ENCODE measurements around the gene SYMPK. TPM values are rescaled to one million over a fixed set of nuclear protein-coding genes. Genes with fewer than 3 reads are reported as not detected.
"Not testable (repeated sequence)": the region's sequence is repeated elsewhere in the genome, so short reads cannot be mapped to it uniquely, and the experiment has no call there.

The SYMPK gene
- total RNA-seq, 1 donor from 2014 or later: 114 TPM

GRCh38 chr19:45804959-45805230 is 58.1 kb downstream of the SYMPK start:
- H3K27ac Mint-ChIP-seq: no peak overlapping the region
- H3K9me3 Mint-ChIP-seq (ENCODE audit: low read depth): no peaks in the 10 kb centered on the region

GRCh38 chr19:45804140-45804958 is 58.6 kb downstream of the SYMPK start:
- H3K4me1 Mint-ChIP-seq (ENCODE audit: low read depth): no peaks in the 10 kb centered on the region
- H3K27me3 Mint-ChIP-seq: peaks cover 8% of the 10 kb centered on the region
- no peak overlapping the region for H3K27ac Mint-ChIP-seq
- DNase-seq (ENCODE audit: low spot score, unreplicated experiment): no peak
- TF ChIP-seq CTCF (IDR thresholded peaks at IDR 0.05; ENCODE audit: unreplicated experiment): no peak
- H3K4me3 Mint-ChIP-seq (ENCODE audit: low read depth): no peak overlapping the region
- H3K9me3 Mint-ChIP-seq (ENCODE audit: low read depth): no peaks in the 10 kb centered on the region
- H3K36me3 Mint-ChIP-seq (ENCODE audit: insufficient read depth): no peaks in the 10 kb centered on the region

More at GRCh38 chr19:45804959-45805230, 58.1 kb downstream of the SYMPK start:
- H3K4me3 Mint-ChIP-seq (ENCODE audit: low read depth): no peak overlapping the region
- no peak for DNase-seq (ENCODE audit: low spot score, unreplicated experiment)
- TF ChIP-seq CTCF (IDR thresholded peaks at IDR 0.05; ENCODE audit: unreplicated experiment): no peak
- H3K4me1 Mint-ChIP-seq (ENCODE audit: low read depth): no peaks in the 10 kb centered on the region
- H3K36me3 Mint-ChIP-seq (ENCODE audit: insufficient read depth): no peaks in the 10 kb centered on the region
- H3K27me3 Mint-ChIP-seq: peaks cover 8% of the 10 kb centered on the region

- no peaks in the 10 kb centered on the region for H3K9me3 Mint-ChIP-seq (ENCODE audit: low read depth)
- peaks cover 4% of the 10 kb centered on the region for H3K4me1 Mint-ChIP-seq (ENCODE audit: low read depth)
- no peak overlapping the region for H3K27ac Mint-ChIP-seq
- no peak overlapping the region for H3K4me3 Mint-ChIP-seq (ENCODE audit: low read depth)
- no peak for TF ChIP-seq CTCF (IDR thresholded peaks at IDR 0.05; ENCODE audit: unreplicated experiment)
- no peaks in the 10 kb centered on the region for H3K36me3 Mint-ChIP-seq (ENCODE audit: insufficient read depth)
- H3K27me3 Mint-ChIP-seq: peaks cover 11% of the 10 kb centered on the region
- DNase-seq (ENCODE audit: low spot score, unreplicated experiment): no peak
Observed at GRCh38 chr19:45801603-45802175, 61.3 kb downstream of the SYMPK start.

- no peak for DNase-seq (ENCODE audit: low spot score, unreplicated experiment)
- Mint-ChIP-seq H3K4me3 (ENCODE audit: low read depth) (no peak overlapping the region), H3K27me3 (peaks cover 7% of the 10 kb centered on the region), H3K36me3 (ENCODE audit: insufficient read depth) (no peaks in the 10 kb centered on the region), H3K9me3 (ENCODE audit: low read depth) (no peaks in the 10 kb centered on the region), H3K27ac (no peak overlapping the region), H3K4me1 (ENCODE audit: low read depth) (peaks cover 4% of the 10 kb centered on the region)
- no peak for TF ChIP-seq CTCF (IDR thresholded peaks at IDR 0.05; ENCODE audit: unreplicated experiment)
Observed at GRCh38 chr19:45800070-45800553, 62.8 kb downstream of the SYMPK start.

- H3K4me3 Mint-ChIP-seq (ENCODE audit: low read depth); H3K9me3 Mint-ChIP-seq (ENCODE audit: low read depth); H3K36me3 Mint-ChIP-seq (ENCODE audit: insufficient read depth); DNase-seq (ENCODE audit: low spot score, unreplicated experiment); H3K4me1 Mint-ChIP-seq (ENCODE audit: low read depth); H3K27ac Mint-ChIP-seq: not testable (repeated sequence)
- H3K27me3 Mint-ChIP-seq: peaks cover 10% of the 10 kb centered on the region
Observed at GRCh38 chr19:45799541-45799940, 63.4 kb downstream of the SYMPK start.

Data from progenitor cell of endocrine pancreas (in vitro differentiated cells).